OCI-LY7 (cell line): ENCODE measurements around the gene CES5A.

Experiments
- EZH2phosphoT487 ChIP-seq: fragments of 200-600 bp; sonication (generic); IDR thresholded peaks from 2 replicates; pipeline ENCODE4 v1.6.1; 2018; ENCODE audit warnings: low read depth, borderline replicate concordance, mild to moderate bottlenecking, mixed run types, antibody characterized with exemption, low read length, moderate library complexity, mixed read lengths
- TF ChIP-seq, protein P1 (sequence below): fragments of 200-600 bp; sonication (generic); conservative IDR thresholded peaks from 2 replicates; pipeline ENCODE4 v1.5.1; 2014; ENCODE audit warnings: mild to moderate bottlenecking, antibody characterized with exemption, low read length, moderate library complexity, mixed read lengths

GRCh38 chr16:55849536-55849935 lies 25.6 kb downstream of the CES5A start:
- TF ChIP-seq, protein P1, sequence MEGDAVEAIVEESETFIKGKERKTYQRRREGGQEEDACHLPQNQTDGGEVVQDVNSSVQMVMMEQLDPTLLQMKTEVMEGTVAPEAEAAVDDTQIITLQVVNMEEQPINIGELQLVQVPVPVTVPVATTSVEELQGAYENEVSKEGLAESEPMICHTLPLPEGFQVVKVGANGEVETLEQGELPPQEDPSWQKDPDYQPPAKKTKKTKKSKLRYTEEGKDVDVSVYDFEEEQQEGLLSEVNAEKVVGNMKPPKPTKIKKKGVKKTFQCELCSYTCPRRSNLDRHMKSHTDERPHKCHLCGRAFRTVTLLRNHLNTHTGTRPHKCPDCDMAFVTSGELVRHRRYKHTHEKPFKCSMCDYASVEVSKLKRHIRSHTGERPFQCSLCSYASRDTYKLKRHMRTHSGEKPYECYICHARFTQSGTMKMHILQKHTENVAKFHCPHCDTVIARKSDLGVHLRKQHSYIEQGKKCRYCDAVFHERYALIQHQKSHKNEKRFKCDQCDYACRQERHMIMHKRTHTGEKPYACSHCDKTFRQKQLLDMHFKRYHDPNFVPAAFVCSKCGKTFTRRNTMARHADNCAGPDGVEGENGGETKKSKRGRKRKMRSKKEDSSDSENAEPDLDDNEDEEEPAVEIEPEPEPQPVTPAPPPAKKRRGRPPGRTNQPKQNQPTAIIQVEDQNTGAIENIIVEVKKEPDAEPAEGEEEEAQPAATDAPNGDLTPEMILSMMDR = no peak
- no peak for TF ChIP-seq EZH2phosphoT487
